NK-92 (cell line): Measurements from ENCODE around the gene CDH13.

Source experiments
- DNase-seq: peaks from one replicate; lab custom pipeline; 2025; ENCODE audit not compliant: unreplicated experiment; lab: John Stamatoyannopoulos, UW

Gene CDH13

GRCh38 chr16:82684256-82684655 is 57.5 kb downstream of the CDH13 start:
- no peak for DNase-seq

- DNase-seq: no peak
Observed at GRCh38 chr16:82685526-82685925, 58.8 kb downstream of the CDH13 start.

- no peak for DNase-seq
Observed at GRCh38 chr16:82694239-82694874, 67.6 kb downstream of the CDH13 start.

GRCh38 chr16:82695806-82696205 is 69.0 kb downstream of the CDH13 start:
- DNase-seq: no peak

- no peak for DNase-seq
Observed at GRCh38 chr16:82699260-82699659, 72.5 kb downstream of the CDH13 start.

- DNase-seq: no peak
Observed at GRCh38 chr16:82699711-82700495, 73.1 kb downstream of the CDH13 start.

- DNase-seq: no peak
Observed at GRCh38 chr16:82700541-82701235, 73.9 kb downstream of the CDH13 start.

GRCh38 chr16:82701442-82701955 is 74.7 kb downstream of the CDH13 start:
- DNase-seq: no peak

GRCh38 chr16:82703161-82703560 is 76.4 kb downstream of the CDH13 start:
- no peak for DNase-seq

- no peak for DNase-seq
Observed at GRCh38 chr16:82703871-82704768, 77.4 kb downstream of the CDH13 start.

- DNase-seq: no peak
Observed at GRCh38 chr16:82709987-82710386, 83.2 kb downstream of the CDH13 start.

GRCh38 chr16:82713778-82714177 is 87.0 kb downstream of the CDH13 start:
- DNase-seq: no peak

GRCh38 chr16:82715160-82715559 is 88.4 kb downstream of the CDH13 start:
- no peak for DNase-seq

GRCh38 chr16:82715833-82716232 is 89.1 kb downstream of the CDH13 start:
- DNase-seq: no peak

- DNase-seq: no peak
Observed at GRCh38 chr16:82716361-82716855, 89.6 kb downstream of the CDH13 start.

GRCh38 chr16:82720414-82720813 is 93.6 kb downstream of the CDH13 start:
- no peak for DNase-seq

- no peak for DNase-seq
Observed at GRCh38 chr16:82726306-82726705, 99.5 kb downstream of the CDH13 start.

- DNase-seq: no peak
Observed at GRCh38 chr16:82728901-82729300, 102.1 kb downstream of the CDH13 start.

GRCh38 chr16:82730901-82731300 is 104.1 kb downstream of the CDH13 start:
- no peak for DNase-seq

- no peak for DNase-seq
Observed at GRCh38 chr16:82732461-82732860, 105.7 kb downstream of the CDH13 start.

GRCh38 chr16:82735186-82735585 is 108.4 kb downstream of the CDH13 start:
- DNase-seq: no peak
